ENCODE results near the gene SLC5A10.

Gene SLC5A10

DNA sequence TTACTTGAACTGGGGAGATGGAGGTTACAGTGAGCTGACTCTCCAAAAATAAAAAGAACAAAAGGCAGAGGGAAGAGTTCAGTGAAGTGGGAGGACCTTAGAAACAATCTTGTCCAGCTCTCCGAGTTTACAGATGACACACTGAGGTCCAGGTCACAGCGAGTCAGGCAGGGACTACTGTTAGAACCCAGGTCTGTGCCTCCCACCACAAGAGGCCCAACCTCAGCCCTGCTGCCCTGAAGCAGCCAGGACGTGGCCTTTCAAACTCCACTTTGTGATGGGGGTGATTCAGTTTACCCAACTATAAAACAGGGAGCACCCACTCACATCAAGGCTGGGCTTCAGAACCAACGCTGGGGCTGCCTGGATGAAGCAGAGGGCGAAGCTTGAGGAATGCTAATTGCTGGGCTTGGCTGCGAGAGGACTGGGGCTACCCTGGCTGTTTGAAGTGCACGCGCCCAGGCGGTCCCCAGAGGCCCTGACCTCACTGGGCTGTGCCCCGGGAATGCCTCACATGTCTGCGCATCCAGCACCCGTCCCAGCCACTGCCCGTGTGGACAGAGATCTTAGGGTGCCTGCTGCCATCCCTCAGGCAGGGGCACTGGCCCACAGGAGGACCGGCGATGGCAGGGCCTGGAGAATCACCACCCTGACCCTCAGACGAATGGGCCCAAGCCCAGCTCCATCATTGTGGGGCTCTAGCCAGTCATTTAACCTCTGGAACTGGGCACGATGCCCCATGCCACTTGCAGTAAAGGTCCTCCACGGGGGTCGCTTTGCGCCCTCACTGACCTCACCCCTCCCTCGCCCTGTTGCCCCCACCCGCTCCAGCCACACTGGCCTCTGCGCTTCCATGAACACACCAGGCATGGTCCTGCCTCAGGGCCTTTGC lies 11.4 kb downstream of the SLC5A10 start:
- TF ChIP-seq, protein P1, sequence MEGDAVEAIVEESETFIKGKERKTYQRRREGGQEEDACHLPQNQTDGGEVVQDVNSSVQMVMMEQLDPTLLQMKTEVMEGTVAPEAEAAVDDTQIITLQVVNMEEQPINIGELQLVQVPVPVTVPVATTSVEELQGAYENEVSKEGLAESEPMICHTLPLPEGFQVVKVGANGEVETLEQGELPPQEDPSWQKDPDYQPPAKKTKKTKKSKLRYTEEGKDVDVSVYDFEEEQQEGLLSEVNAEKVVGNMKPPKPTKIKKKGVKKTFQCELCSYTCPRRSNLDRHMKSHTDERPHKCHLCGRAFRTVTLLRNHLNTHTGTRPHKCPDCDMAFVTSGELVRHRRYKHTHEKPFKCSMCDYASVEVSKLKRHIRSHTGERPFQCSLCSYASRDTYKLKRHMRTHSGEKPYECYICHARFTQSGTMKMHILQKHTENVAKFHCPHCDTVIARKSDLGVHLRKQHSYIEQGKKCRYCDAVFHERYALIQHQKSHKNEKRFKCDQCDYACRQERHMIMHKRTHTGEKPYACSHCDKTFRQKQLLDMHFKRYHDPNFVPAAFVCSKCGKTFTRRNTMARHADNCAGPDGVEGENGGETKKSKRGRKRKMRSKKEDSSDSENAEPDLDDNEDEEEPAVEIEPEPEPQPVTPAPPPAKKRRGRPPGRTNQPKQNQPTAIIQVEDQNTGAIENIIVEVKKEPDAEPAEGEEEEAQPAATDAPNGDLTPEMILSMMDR (conservative IDR thresholded peaks at IDR 0.05; ENCODE audit: low read length): no peak
- no peak overlapping the region for H3K4me3 ChIP-seq (ENCODE audit: low read length)
- DNase-seq (ENCODE audit: low read depth): peak; percentile 8

- no peak for DNase-seq (ENCODE audit: low read depth)
- no peak overlapping the region for H3K4me3 ChIP-seq (ENCODE audit: low read length)
- TF ChIP-seq, protein P1 (conservative IDR thresholded peaks at IDR 0.05; ENCODE audit: low read length): no peak
Measured at GRCh38 chr17:18964018-18964351, 12.0 kb downstream of the SLC5A10 start.

DNA sequence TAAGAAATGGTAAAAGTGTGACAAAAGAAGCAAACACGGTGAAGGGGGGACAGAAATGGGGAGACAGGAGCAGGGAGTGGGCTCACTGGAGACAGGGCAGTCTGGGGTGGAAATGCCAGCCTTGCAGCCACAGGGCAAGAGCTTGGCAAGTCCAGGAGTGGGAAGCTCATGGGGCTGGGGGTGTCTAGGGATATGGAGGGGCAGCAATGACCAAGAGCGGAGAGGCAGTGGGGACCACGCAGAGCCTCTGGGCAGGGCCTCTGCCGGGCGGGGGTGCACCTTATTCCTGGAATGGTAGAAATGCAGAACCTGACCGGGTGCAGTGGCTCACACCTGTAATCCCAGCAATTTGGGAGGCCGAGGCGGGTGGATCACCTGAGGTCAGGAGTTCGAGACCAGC lies 12.6 kb downstream of the SLC5A10 start:
- no peak overlapping the region for H3K4me3 ChIP-seq (ENCODE audit: low read length)
- no peak for DNase-seq (ENCODE audit: low read depth)
- TF ChIP-seq, protein P1 (conservative IDR thresholded peaks at IDR 0.05; ENCODE audit: low read length): no peak

GRCh38 chr17:18965530-18966236 lies 13.7 kb downstream of the SLC5A10 start:
- TF ChIP-seq, protein P1 (conservative IDR thresholded peaks at IDR 0.05; ENCODE audit: low read length): no peak
- no peak for DNase-seq (ENCODE audit: low read depth)
- no peak overlapping the region for H3K4me3 ChIP-seq (ENCODE audit: low read length)

DNA sequence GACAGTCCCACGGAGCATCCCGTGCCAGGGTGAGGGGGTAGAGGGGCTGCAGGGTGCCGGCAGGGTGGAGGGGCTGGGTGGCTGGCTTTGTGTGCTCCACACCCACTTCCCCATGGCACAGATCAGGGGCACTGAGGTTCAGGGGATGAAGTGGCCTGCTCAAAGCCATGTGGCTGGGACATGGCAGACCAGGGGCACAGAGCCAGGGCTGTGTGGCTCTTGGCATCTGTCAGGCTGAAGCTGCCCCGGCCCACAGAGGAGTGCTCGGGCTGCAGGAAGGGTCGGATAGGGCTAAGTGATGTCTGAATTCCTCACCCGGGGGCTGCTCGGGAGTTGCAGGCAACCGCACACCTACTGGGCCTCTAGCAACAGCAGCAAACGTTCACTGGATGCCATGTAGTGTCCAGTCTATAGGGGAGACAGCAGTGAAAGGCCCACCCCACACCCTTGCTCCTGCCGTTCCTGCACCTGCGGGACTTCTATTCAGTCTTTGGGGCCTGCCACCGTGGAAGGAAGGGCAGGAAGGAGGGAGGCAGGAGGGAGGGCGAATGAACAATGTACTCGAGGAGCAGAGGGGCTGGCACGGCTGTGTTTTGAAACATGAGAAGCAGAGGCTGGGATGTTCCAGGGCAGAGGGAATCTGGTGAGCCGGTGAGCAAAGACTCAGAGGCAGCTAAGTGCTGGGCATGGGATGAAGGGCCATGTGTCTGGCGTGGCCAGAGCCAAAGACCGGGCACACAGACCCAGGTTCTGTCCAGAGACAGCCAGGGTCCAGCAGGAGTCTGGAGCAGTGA lies 15.1 kb downstream of the SLC5A10 start:
- no peak overlapping the region for H3K4me3 ChIP-seq (ENCODE audit: low read length)
- peak; percentile 17 for DNase-seq (ENCODE audit: low read depth)
- TF ChIP-seq, protein P1 (conservative IDR thresholded peaks at IDR 0.05; ENCODE audit: low read length): no peak

- H3K4me3 ChIP-seq (ENCODE audit: low read length): no peak overlapping the region
- no peak for DNase-seq (ENCODE audit: low read depth)
- TF ChIP-seq, protein P1 (conservative IDR thresholded peaks at IDR 0.05; ENCODE audit: low read length): no peak
Measured at GRCh38 chr17:18967916-18968315, 16.0 kb downstream of the SLC5A10 start.
